Measurements from ENCODE around the gene ANKS1A.

GRCh38 chr6:35124356-35124755 is 235.3 kb downstream of the ANKS1A start:
- TF ChIP-seq CTCF (IDR thresholded peaks at IDR 0.05) (no peak), POLR2A (IDR thresholded peaks at IDR 0.05) (no peak)
